ENCODE results near the gene GYG2.
"Not testable (repeated sequence)": the region's sequence is repeated elsewhere in the genome, so short reads cannot be mapped to it uniquely, and the experiment has no call there.

GYG2 gene

DNA sequence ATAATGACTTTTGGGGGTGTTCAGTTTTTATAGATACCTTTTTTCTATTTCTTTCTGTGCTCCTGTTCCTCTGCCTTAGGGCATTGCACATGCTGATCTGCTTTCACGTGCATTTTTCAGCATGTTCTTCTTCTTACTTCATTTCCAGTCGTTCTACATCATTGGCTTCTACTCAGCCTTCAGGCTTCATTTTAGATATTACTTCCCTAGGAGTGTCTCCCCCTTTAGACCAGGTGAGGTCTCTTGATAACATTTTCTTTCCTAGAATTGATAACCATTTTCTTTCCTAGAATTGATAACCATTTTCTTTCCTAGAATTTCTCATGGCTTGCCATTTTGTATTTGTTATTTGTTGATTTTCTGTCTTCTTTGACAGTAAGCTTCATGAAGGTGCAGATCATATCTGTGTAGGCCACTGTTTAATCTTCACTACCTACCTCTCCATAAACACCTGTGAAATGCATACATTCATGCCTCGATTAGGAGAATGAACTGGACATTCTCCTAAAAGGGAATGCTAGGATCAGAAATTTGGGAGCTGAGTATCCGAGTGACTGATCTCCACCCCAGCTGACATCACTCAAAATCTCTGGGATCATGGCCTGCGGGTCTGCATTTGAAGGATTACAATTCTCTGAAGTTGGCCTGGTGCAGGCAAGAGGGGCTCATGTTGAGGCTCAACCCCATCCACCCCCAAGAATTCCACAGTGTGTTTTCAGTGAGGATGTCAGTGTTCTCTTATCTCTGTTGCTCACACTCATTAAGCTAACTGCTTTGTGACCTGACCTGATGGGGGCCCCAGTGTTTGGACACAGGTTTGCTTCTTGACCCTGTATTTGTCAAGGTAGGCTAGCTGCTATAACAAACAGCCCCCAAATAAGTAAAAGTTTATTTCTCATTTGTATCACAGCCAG lies 45.7 kb downstream of the GYG2 start:
- DNase-seq: no peak

DNA sequence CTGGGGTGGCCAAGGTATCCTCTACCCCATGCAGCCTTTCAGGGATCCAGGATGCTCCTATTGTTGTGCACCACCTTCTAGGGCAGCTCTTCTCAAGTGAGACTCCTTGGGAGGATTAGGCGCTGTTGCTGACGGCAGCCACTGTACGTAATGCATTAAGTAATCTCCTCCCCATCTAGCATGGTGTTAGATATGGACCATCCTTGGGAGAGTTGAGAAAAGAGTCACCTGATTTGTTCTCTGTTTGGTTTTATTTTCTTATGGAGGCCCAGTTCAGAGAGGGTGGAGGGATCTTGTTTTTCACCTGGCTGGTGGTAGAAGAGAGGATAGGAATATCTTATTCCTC lies 46.4 kb downstream of the GYG2 start:
- DNase-seq: no peak

DNA sequence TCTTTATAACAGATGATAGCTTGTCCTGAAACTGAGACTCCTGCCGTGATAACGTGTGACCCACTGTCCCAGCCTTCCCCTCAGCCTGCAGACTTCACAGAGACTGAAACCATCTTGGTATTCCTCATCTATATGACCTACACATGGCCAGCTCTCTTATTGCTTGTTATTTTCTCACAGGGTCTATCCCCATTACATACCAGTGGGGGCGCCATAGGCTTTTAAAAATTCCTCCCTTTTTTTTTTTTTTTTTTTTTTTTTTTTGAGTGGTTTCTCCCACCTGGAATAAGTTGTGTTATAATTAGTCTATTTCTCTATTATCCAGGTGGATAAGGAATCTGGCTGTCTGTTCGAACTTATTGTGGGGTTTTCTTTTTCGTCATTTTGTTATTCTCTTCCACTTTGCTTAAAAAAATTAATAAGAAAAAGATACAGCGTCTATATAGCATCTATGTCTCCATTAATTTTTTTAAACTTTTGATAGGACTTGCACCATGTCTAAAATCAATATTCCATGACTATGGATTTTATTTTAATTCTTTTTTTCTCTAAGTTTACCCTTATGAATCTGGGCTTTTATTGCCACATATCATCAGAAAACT lies 47.2 kb downstream of the GYG2 start:
- DNase-seq: no peak

DNA sequence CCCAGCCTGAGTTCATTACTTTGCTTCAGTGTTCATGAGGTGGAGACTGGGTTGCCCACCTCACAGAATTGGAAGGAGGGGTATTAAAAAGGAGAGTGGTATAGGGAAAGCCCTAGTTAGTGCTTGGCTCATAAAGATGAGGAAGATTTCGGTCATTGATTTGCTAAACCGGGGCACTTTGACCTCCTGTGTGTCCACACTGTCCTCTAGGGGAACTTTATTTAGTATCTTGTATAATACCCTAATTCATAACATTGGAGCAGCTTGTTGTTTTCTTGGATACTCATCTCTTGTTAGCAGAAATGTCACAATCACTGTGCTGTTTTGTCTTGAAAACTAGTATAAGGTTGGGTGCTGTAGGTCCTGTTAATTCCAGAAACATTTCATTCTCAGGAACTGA lies 49.8 kb downstream of the GYG2 start:
- no peak for DNase-seq

DNA sequence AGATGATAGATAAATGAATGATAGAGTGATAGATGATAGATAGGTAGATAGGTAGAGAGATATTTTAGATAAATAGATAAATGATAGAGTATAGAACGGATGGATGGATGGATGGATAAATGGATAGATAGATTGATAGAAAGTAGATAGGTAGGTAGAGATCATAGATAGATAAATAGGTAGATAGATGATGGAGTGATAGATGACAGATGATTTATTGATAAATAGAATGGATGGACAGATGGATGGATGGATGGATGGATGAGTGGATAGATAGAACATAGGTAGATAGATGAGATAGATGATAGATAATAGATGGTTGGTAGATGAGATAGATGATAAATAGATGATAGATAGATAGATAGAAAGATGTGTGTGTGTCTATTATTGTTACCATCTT lies 50.9 kb downstream of the GYG2 start:
- no peak for DNase-seq

DNA sequence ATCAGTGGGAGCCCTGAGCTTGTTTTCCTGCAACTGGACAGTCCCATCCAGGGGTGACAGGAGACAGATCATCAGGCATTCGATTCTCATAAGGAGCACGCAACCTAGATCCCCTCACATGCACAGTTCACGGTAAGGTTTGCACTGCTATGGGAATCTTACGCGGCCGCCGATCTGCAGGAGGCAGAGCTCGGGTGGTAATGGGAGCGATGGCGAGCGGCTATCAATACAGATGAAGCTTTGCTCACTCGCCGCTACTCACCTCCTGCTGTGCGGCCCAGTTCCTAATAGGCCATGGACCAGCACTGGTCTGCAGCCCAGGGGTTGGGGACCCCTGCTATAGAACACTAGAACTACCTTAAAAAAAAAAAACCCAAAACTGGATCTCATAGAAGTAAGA lies 55.0 kb downstream of the GYG2 start:
- DNase-seq: no peak

DNA sequence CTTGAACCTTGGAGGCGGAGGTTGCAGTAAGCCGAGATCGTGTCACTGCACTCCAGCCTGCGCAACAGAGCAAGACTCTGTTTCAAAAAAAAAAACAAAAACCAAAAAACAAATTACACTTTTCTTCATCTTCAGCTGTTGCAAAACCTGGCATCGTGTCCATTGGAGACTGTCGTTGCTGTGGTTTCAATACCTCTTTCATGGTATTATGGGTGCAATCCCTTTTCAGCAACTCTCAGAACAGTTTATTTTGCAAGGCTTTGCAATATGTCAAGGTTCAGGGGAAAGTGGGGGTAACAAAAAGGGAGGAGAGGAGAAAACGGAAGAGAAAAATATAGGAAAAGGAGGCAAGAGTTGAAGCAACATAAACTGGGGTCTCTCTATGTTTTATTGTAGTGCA lies 59.6 kb downstream of the GYG2 start:
- no peak for DNase-seq

DNA sequence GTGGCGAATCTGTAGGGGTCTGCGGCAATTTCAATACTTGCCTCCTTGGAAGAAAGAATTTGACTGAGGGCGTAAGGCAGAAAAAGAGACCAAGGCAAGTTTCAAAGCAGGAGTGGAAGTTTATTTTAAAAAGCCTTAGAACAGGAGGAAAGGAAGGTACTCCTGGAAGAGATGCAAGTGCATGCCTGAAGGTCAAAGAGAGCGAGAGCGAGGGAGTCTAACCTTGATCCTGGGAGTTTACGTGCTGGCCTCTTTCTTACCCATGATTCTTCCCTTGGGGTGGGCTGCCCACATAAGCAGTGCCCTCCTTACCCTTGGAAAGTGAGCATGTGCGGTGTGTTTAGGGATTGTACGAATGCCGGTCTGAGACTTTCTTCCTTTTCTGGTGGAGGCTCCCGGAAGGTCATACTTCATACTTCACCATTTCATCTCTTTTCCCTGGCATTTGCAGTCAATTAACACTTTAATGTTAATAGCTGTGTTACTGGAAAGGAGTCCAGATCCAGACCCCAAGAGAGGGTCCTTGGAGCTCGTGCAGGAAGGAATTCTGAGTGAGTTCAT lies 60.4 kb downstream of the GYG2 start:
- DNase-seq: no peak

DNA sequence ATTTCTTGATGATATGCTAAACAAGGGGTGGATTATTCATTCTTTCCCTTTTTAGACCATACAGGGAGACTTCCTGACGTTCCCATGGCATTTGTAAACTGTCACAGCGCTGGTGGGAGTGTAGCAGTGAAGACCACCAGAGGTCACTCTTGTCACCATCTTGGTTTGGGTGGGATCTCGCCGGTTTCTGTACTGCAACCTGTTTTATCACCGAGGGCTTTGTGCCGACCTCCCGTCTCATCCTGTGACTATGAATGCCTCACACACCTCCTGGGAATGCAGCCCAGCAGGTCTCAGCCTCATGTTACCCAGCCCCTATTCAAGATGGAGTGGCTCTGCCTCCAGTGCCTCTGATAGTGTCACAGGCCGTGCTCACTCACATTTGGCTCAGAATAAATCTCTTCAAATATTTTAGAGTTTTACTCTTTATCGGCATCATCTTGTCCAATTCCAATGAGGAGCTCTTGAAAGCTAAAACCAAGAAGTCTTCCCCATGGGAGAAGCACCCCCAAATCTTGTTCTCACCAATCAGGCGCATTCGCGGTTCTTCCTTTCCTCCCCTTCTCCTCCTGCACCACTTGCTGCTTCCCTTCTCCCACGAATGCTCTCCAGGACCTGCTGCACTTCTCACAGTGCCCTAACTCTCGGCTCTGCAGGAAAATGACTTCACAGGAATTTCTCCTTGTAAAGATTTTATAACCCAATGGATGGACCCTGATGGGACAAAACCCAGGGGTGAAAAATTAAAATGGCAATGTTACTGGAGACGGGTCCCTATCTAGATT lies 61.2 kb downstream of the GYG2 start:
- DNase-seq: not testable (repeated sequence)

DNA sequence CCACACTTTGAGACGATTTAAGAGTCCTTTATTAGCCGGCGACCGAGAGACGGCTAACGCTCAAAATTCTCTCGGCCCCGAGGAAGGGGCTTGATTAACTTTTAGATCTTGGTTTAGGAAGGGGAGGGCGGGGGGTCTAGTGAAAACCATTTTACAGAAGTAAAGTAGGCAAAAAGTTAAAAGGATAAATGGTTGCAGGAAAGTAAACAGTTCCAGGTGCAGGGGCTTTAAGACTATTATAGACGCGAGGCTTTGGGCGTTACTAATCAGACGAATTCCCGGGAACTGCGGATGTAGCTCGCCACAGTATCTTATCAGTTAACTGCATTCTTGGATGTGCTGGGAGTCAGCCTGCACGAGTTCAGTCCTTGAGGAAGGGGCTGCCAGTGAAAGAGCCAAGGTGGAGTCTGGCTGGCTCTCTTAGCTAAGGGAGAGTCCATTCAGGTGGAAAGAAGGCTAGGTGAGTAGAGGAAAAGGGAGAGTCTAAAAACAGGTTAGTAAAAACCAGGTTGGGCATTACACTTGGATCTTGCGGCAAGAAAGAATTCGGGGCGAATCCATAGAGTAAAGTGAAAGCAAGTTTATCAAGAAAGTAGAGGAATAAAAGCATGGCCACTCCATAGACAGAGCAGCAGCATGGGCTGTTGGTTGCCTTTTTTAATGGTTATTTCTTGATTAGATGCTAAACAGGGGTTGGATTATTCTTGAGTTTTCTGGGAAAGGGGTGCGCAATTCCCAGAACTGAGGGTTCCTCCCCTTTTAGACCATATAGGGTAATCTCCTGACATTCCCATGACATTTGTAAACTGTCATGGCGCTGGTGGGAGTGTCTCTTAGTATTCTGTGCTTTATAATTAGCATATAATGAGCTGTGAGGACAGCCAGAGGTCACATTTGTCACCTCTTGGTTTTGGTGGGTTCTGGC lies 62.1 kb downstream of the GYG2 start:
- not testable (repeated sequence) for DNase-seq

DNA sequence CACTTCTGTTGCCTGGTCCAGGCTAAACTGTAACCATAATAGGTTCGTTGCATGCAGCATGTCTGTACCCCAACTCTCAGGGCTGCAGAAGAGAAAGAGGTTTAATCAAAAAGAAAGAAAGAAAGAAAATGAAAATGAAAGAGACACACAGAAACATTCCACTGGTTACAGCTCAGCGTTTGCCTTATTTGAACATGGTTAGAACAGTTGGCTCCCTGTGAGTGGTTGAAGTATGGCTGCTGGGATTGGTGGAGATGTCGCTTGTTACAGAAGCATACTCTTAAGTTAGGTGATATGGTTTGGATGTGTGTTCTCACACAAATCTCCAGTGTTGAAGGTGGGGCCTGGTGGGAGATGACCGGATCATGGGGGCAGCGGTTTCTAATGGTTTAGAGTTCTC lies 64.1 kb downstream of the GYG2 start:
- no peak for DNase-seq

DNA sequence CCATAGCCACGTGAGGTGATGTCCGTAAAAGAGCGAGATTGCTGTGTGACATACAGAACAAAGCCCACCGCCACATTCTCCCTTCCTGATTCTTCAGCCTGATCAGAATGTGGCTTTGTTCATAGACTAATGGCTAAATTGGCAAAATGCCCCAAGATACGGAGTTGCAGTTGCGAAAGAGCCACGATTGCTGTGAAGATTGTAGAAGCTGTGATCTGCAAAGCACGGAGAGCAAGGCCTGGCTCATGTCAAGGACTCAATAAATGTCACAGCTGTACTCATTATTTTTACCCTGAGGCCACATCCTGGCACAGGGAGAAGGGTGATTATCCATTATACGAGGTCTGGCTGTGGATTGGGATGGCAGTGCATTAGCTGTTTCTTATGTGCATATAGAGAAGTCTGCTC lies 66.2 kb downstream of the GYG2 start:
- no peak for DNase-seq

DNA sequence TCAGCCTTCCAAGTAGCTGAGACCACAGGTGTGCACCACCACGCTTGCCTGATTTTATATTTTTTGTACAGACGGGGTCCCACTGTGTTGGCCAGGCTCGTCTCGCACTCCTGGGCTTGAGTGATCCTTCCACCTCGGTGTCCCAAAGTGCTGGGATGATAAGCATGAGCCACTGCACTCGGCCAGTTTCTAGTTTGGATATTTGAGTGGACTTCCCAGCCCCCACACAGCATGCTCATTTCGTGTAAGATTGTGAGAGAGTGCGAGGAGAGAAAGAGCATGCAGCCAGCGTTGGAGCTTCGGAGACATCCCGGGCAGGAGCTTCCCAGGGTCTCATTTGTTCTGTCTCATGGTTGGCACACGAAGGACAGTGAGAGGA lies 68.6 kb downstream of the GYG2 start:
- DNase-seq: no peak

DNA sequence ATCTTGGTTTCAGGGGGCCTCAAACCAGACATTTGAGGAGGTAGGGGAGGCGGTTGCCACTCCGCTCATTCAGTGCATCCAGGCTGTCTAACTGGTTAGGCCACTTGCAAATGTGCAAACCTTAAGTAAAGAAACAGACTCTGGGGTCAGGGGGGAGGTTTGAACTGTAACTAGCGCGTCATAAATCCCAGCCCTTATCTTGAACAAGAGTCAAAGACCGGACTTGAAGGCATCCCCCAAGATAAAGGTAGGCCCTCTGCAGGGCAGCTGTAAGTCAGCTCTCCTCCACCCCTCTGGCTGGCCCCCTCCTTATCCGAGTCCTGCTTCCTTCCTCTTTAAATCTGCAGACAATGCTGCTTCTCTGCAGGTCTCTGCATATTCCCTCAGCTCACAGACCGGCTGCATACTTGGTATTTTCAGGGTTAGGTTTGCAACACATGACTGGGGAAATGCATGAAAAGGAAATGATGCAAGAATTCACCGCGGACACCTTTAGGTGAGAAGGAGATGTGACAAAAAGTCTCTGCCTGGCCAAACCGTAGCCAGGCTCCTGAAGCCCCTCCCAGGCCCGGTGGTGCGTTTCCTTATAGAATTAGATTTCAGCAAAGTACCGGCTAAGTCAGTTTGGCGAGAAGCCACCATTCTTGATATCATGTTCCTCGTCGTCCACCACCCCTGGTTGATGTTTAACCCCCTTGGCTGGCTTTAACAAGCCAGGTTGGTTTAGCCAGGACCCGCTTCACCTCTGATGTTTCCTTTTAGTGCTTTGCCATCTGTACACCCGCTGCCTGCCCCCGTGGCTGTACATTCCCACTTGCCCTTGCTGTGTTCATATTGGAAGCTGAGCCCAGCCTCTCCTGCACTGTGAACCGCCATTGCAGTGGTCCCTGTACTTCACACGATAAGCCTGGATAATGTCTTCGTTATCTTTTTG lies 69.2 kb downstream of the GYG2 start:
- not testable (repeated sequence) for DNase-seq

DNA sequence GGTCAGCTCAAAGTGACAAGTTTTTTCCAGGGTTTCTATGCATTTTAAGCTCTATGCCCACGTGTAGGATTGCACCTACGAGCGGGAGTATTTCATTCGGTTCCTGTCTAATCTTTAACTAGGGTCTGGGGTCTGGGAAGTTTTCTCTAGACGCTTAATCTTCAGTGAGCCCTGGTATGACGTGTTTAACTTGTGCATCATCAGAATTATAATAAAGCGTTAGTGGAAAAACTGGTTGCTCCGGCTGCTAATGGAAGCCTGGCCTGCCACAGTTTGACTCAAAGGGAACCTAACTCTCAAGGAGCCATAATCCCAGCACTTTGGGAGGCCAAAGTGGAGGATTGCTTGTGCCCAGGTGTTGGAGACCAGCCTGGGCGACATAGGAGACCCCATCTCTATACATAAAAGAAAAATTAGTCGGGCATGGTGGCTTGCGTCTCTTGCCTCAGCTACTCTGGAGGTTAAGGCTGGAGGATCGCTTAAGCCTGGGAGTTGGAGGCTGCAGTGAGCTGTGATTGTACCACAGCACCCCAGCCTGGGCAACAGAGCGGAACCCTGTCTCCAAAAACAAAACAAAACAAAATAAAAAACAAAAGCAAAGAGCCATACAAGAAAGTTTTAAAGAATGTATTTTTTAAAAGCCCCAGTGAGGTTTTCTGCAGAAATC lies 70.2 kb downstream of the GYG2 start:
- no peak for DNase-seq

DNA sequence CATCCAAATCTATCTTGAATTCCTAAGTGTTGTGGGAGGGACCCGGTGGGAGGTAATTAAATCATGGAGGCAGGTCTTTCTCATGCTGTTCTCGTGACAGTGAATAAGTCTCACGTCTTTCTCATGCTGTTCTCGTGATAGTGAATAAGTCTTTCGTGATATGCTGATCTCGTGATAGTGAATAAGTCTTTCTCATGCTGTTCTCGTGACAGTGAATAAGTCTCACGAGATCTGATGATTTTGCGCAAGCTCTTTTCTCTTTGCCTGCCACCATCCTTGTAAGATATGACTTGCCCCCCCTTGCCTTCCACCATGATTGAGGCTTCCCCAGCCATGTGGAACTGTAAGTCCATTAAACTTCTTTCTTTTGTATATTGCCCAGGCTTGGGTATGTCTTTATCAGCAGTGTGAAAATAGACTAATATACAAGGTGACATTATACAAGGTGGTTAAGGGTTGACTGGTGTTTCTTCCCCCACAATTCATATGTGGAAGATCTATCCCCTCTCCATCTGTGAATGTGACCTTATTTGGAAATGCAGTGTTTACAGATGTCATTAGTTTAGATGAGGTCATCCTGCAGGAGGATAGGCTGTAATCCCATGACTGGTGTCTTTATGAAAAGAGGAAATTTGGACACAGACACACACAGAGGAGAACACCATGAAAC lies 72.8 kb downstream of the GYG2 start:
- no peak for DNase-seq

DNA sequence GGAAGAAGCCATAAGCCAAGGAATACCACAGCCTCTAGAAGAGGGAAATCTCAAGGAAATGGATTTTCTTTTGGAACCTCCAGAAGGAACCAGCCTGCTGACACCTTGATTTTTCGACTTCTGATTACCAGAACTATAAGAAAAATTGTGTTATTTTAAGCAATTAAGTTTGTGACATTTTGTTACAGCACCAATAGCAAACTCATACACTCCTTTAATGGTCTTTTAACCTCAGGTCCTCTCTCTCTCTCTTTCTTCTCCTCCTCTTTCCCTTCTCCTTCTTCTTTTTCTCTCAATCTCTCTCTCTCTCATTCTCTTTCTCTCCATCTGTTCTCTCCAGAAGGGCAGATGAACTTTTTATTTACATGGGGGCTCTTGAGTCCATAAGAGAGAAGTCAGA lies 74.1 kb downstream of the GYG2 start:
- no peak for DNase-seq

DNA sequence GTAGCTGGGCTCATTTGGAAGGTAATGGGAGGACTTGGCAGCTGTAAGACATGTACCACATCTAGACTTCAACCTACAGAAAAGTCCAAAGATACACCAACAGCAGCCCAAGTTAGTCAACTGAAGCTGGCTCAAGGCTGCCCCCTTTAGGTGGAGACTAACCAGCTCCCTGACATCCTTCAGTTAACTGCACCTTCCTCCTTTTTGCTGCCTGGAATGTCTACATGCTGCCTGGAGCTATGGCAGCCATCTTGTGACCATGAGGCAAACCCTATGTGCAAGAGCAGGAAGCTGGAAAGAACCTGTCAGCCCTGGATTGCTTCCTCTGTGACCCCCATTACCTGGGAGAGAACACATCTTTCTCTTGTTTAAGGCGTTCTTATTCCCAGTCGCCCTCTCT lies 74.6 kb downstream of the GYG2 start:
- no peak for DNase-seq

DNA sequence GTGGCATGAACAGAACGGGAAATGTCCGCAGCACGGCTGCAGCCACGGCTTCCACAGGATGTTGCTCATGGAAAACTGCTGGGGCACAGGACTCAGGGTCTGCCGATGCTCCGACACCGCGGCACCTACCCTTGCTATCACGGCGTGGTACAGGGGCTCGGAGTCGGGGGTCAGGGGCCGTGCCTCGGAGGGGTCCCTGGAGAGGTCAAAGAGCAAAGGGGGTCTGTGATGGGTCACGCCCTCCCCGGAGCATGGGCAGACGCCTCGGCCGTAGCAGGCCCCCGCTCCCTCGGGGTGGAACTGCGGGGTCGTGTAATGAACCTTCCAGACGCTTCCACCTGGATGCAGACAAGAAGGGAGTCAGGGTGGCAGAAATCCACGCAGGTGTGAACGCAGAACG lies 78.6 kb downstream of the GYG2 start:
- DNase-seq: no peak

DNA sequence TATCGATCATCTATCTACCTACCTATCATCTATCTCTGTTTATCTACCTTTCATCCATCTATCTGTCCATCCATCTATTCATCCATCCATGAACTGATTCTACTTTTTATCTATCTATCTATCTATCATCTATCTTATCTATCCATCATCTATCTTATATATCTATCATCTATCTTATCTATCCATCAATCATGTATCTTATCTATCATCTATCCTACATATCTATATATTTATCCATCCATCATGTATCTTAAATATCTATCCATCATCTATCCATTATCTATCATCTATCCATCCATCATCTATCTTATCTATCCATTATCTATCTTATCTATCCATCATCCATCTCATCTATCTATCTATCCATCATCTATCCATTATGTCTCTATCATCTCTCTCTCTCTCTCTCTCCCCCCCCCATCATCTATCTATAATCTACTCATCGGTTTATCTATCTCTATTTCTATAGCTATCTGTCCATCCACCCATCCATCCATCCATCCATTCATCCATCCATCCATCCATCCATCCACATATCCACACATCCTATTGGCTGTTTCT lies 79.5 kb downstream of the GYG2 start:
- no peak for DNase-seq

Data from stimulated activated CD4-positive, alpha-beta T cell treated with anti-CD3 and anti-CD28 coated beads, Interleukin-4, amount 100 ng/mL, for 24 hours (primary cell).